SK-N-MC (cell line): ENCODE measurements around the gene SFXN2.

Source experiments
- EZH2 ChIP-seq: fragments of 200-600 bp; sonication (generic); IDR thresholded peaks from one replicate; pipeline ENCODE4 v1.6.1; 2017; ENCODE audit warnings: antibody characterized with exemption
- POLR2AphosphoS5 ChIP-seq: IDR thresholded peaks from 2 replicates; pipeline ENCODE4 v1.6.1; 2012; ENCODE audit warnings: mild to moderate bottlenecking, low read depth, low read length, borderline replicate concordance

DNA sequence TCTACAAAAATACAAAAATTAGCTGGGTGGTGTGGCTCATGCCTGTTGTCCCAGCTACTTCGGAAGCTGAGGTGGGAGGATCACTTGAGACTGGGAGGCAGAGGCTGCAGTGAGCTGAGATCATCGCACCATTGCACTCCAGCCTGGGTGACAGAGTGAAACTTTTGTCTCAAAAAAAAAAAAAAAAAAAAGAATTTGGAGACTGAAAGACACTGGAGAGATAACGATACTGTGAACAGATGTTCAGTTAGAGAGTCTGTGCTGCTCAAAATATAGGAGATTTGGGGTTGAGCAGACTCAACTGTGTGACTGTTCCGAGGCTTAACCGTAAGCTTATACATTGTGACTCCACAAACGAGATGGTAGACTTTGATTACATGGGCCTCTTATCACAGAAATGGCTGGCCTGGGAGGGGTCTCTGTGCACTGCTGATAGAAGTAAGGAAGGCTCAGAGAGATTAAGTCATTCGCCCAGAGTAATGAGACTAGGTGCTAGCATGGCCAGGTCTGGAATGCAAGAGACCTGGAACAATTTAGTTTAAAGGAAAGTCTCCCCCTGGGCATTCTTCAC is 48.7 kb downstream of the SFXN2 start:
- TF ChIP-seq POLR2AphosphoS5, result no peak
- no peak for TF ChIP-seq EZH2
